GM19099 (cell line): ENCODE measurements around the gene CLCNKA.

ENCODE experiments used
- POLR2A ChIP-seq: IDR thresholded peaks from 3 replicates; pipeline ENCODE4 v1.6.1; 2011; ENCODE audit warnings: low read depth; ENCODE audit not compliant: insufficient read length; ENCODE audit errors: extremely low read depth

Gene CLCNKA

GRCh38 chr1:16048573-16049189 lies 26.8 kb downstream of the CLCNKA start:
- TF ChIP-seq POLR2A: no peak

GRCh38 chr1:16050328-16050727 lies 28.5 kb downstream of the CLCNKA start:
- TF ChIP-seq POLR2A: no peak

GRCh38 chr1:16051039-16051438 lies 29.2 kb downstream of the CLCNKA start:
- TF ChIP-seq POLR2A: no peak

- no peak for TF ChIP-seq POLR2A
Measured at GRCh38 chr1:16053781-16054502, 32.1 kb downstream of the CLCNKA start.

GRCh38 chr1:16054598-16055540 lies 33.0 kb downstream of the CLCNKA start:
- no peak for TF ChIP-seq POLR2A

- TF ChIP-seq POLR2A: no peak
Measured at GRCh38 chr1:16055613-16056520, 34.0 kb downstream of the CLCNKA start.

- no peak for TF ChIP-seq POLR2A
Measured at GRCh38 chr1:16061266-16061665, 39.4 kb downstream of the CLCNKA start.

- TF ChIP-seq POLR2A: no peak
Measured at GRCh38 chr1:16063226-16063829, 41.5 kb downstream of the CLCNKA start.

GRCh38 chr1:16063921-16064320 lies 42.1 kb downstream of the CLCNKA start:
- no peak for TF ChIP-seq POLR2A

GRCh38 chr1:16064536-16065268 lies 42.9 kb downstream of the CLCNKA start:
- TF ChIP-seq POLR2A: no peak

- no peak for TF ChIP-seq POLR2A
Measured at GRCh38 chr1:16065269-16065576, 43.4 kb downstream of the CLCNKA start.

GRCh38 chr1:16066245-16066644 lies 44.4 kb downstream of the CLCNKA start:
- TF ChIP-seq POLR2A: no peak

GRCh38 chr1:16067127-16067768 lies 45.4 kb downstream of the CLCNKA start:
- no peak for TF ChIP-seq POLR2A

- no peak for TF ChIP-seq POLR2A
Measured at GRCh38 chr1:16067933-16068332, 46.1 kb downstream of the CLCNKA start.
